Heart left ventricle (tissue), 16 donors: ENCODE measurements around the gene THAP9. TPM values are rescaled to one million over a fixed set of nuclear protein-coding genes. Genes with fewer than 3 reads are reported as not detected.

Source experiments
- ATAC-seq, 4 donors: fragments of 200-7000 bp; cut with Tn5 transposase; one replicate each; pipeline ENCODE4 v1.9.1; 2020 to 2022; ENCODE audit warnings: moderate library complexity in 4 of 4, mild to moderate bottlenecking in 3 of 4, moderate number of reproducible peaks in 1 of 4
- DNase-seq, 5 donors: peaks; one replicate each; pipeline ENCODE4 v3.0.0-alpha.2; 2020
- H3K27ac ChIP-seq, 12 donors: fragments of 200-600 bp; sonication (generic) in 4 of 12; one replicate each; pipeline versions ENCODE4 v1.5.0 to v1.8.0; 2016 to 2022; ENCODE audit warnings: mild to moderate bottlenecking in 2 of 12
- H3K27me3 ChIP-seq, 9 donors: fragments of 200-600 bp; sonication (generic) in 2 of 9; one replicate each; pipeline versions ENCODE4 v1.5.1 to v1.8.0; 2016 to 2022; ENCODE audit warnings: mild to moderate bottlenecking in 3 of 9
- H3K36me3 ChIP-seq, 9 donors: fragments of 200-600 bp; sonication (generic) in 2 of 9; one replicate each; pipeline versions ENCODE4 v1.5.0 to v1.8.0; 2018 to 2022; ENCODE audit warnings: mild to moderate bottlenecking in 2 of 9
- H3K4me1 ChIP-seq, 12 donors: fragments of 200-600 bp; sonication (generic) in 4 of 12; one replicate each; pipeline versions ENCODE4 v1.5.0 to v1.8.0; 2016 to 2022; ENCODE audit warnings: mild to moderate bottlenecking in 3 of 12
- H3K4me3 ChIP-seq, 12 donors: fragments of 200-600 bp; sonication (generic) in 4 of 12; one replicate each; pipeline versions ENCODE4 v1.5.0 to v1.8.0; 2017 to 2022; ENCODE audit warnings: mild to moderate bottlenecking in 9 of 12, moderate library complexity in 4 of 12
- H3K9me3 ChIP-seq, 12 donors: fragments of 200-600 bp; sonication (generic) in 4 of 12; one replicate each; pipeline versions ENCODE4 v1.5.0 to v1.8.0; 2016 to 2022; ENCODE audit warnings: mild to moderate bottlenecking in 1 of 12
- POLR2A ChIP-seq, 2 donors: fragments of 450-650 bp; IDR thresholded peaks; one replicate each; pipeline ENCODE4 v1.6.1; 2017; ENCODE audit warnings: antibody characterized with exemption in 2 of 2, mild to moderate bottlenecking in 2 of 2, moderate library complexity in 2 of 2
- WGBS, 4 donors: extraction: QIAGEN DNeasy Blood & Tissue Kit in 2 of 4; methylation state at CpG; one replicate each; pipeline versions ENCODE4 v1.1.5 to v1.1.7; 2013 to 2018; 5-methylcytosine and 5-hydroxymethylcytosine counted together
- intact Hi-C, 10 donors: fragments of 100-400 bp; cut with DNase I; formaldehyde crosslinking; loops; one replicate each; pipeline versions ENCODE4 v1.11.1 to v1.14.2; 2022
- polyA plus RNA-seq, 2 donors: library from polyadenylated mRNA; stranded (reverse); fragments of 200-250 nt; gene quantifications; one replicate each; pipeline ENCODE4 v1.2.3, GENCODE V29; 2013
- total RNA-seq, 9 donors: library from RNA; depleted of rRNA in 2 of 9; stranded (reverse); fragments of >200 nt in 2 of 9; fragmentation: NEBNext Ultra II Directional in 3 of 9; extraction: Animal tissue kit (Norgen Biotek cat#: 25700) in 3 of 9; gene quantifications; one replicate each; pipeline versions ENCODE4 v1.1.0 to v1.2.4, GENCODE V29; 2016 to 2023
- TF ChIP-seq, protein P1 (sequence below), 12 donors: fragments of 200-600 bp; sonication (generic) in 4 of 12; IDR thresholded peaks; one replicate each; pipeline versions ENCODE4 v1.5.0 to v1.8.0; 2018 to 2022; ENCODE audit warnings: antibody characterized with exemption in 12 of 12, mild to moderate bottlenecking in 5 of 12
- donor health status: ischemic (EF 13 %, LVEDD 7.1; RV severe dilation, severe dysfunction).
- donor health status: healthy with polysubstance abuse.
- donor health status: DM: no; HTN: yes; CAD: no.
- donor health status: DM: no; HTN: no; CAD: no.
- donor health status: ischemic (EF 25% LVEDD 6.9; RV normal size, moderate dysfunction).
- donor health status: ischemic (EF 25% LVEDD 5.7; RV mildly dilated, moderate dysfunction).
- donor health status: healthy.
- donor health status: DM: yes; HTN: yes; CAD: no.
- donor health status: ischemic (EF 35%, LVEDD 5.7; RV mildly dilated, moderate dysfunction).
- donor health status: nonischemic (EF 11% LVEDD 7.7; RV severe dilation, severe dysfunction).
- donor health status: DM: yes; HTN: yes; CAD: no.
- donor health status: PGD.
- donor health status: ischemic (EF 29% LVEDD 5.4; RV normal size, mild dysfunction).
- donor health status: nonischemic (EF 23%, LVEDD 6.1; RV moderate dilation, normal function).

Gene THAP9
- total and polyA plus RNA-seq, 11 donors: 2.9 to 7.7 (median 5.0) TPM

DNA sequence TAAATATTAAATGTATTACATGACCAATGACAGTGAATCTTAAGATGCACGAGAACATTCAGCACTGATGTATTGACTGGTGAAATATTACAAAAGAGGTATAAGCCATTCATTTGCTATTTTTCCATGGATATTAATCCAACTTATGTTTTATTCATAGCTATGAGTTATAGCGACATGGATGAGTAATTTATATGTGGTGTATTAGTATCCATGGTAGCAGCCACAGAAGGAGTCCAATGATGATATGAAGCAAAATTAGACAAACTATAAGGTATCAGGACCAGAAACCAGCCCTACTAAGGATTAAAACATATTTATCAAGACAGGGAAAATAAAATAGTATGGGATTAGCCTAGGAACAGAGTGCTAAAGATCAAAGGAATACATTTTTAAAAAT, 50.7 kb downstream of the THAP9 start:
- 93 to 99% (median 96%) methylated on average over 2 of the region's 2 CpGs for WGBS, 4 donors
- Histone ChIP-seq H3K4me3 (no peak overlapping the region), H3K27ac (no peak overlapping the region), H3K36me3 (peaks cover 0 to 5% (median 0%) of the 10 kb centered on the region in 9 donors), H3K27me3 (no peaks in the 10 kb centered on the region), H3K9me3 (peaks cover 0 to 3% (median 0%) of the 10 kb centered on the region in 12 donors), H3K4me1 (peaks cover 0 to 9% (median 0%) of the 10 kb centered on the region in 12 donors)
- DNase-seq (no peak), ATAC-seq (no peak)
- TF ChIP-seq, protein P1, sequence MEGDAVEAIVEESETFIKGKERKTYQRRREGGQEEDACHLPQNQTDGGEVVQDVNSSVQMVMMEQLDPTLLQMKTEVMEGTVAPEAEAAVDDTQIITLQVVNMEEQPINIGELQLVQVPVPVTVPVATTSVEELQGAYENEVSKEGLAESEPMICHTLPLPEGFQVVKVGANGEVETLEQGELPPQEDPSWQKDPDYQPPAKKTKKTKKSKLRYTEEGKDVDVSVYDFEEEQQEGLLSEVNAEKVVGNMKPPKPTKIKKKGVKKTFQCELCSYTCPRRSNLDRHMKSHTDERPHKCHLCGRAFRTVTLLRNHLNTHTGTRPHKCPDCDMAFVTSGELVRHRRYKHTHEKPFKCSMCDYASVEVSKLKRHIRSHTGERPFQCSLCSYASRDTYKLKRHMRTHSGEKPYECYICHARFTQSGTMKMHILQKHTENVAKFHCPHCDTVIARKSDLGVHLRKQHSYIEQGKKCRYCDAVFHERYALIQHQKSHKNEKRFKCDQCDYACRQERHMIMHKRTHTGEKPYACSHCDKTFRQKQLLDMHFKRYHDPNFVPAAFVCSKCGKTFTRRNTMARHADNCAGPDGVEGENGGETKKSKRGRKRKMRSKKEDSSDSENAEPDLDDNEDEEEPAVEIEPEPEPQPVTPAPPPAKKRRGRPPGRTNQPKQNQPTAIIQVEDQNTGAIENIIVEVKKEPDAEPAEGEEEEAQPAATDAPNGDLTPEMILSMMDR (IDR thresholded peaks at IDR 0.05): no peak
- TF ChIP-seq POLR2A (IDR thresholded peaks at IDR 0.05): no peak
- intact Hi-C loops: no loop called here

DNA sequence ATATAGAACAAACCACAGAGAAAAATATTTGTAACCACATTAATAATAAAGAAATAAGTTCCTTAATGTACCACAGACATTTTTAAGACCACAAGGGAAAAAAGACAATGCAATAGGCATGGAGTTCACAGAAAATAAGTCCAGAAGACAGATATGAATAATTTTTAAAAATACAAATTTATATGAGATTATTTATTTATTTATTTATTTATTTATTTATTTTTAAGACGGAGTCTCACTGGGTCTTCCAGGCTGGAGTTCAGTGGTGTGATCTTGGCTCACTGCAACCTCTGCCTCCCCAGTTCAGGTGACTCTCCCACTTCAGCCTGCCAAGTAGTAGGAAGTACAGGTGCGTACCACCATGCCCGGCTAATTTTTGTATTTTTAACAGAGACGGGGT, 53.7 kb downstream of the THAP9 start:
- H3K9me3 ChIP-seq: peaks cover 0 to 3% (median 0%) of the 10 kb centered on the region in 12 donors

DNA sequence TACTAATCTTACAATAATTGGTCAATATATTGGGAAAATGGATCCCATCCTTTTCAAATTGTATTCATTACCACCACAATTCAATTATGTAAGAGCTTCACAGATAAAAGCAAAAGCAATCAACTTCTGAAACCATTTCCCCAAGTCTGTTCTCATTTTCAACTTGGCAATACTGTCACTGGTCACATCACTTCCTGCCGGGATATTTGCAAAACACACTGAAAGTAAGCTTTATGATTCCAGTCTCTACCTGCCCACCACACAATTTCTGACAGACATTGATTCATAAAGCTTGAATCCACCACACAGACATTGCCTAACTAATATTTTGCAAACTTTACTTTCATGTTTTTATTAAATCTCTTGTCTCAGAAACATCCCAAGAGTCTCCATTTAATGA, 56.5 kb downstream of the THAP9 start:
- Histone ChIP-seq H3K4me1 (no peaks in the 10 kb centered on the region), H3K27me3 (no peaks in the 10 kb centered on the region), H3K4me3 (no peak overlapping the region), H3K9me3 (peaks cover 0 to 3% (median 0%) of the 10 kb centered on the region in 12 donors), H3K36me3 (peaks cover 0 to 16% (median 11%) of the 10 kb centered on the region in 9 donors), H3K27ac (no peak overlapping the region)
- no peak for ATAC-seq
- no peak for TF ChIP-seq POLR2A (IDR thresholded peaks at IDR 0.05)
- TF ChIP-seq, protein P1 (IDR thresholded peaks at IDR 0.05): no peak
- intact Hi-C loops: no loop called here
- WGBS, 4 donors: 77 to 97% (median 83%) methylated on average over 1 of the region's 1 CpG
- DNase-seq: no peak

More for the DNA sequence above, 53.7 kb downstream of the THAP9 start:
- DNase-seq (no peak), ATAC-seq (no peak)
- 96 to 98% (median 98%) methylated on average over 4 of the region's 4 CpGs for WGBS, 4 donors
- TF ChIP-seq, protein P1 (IDR thresholded peaks at IDR 0.05): no peak
- TF ChIP-seq POLR2A (IDR thresholded peaks at IDR 0.05): no peak
- Histone ChIP-seq H3K36me3 (peaks cover 0 to 4% (median 0%) of the 10 kb centered on the region in 9 donors), H3K4me1 (no peaks in the 10 kb centered on the region), H3K4me3 (no peak overlapping the region), H3K27ac (no peak overlapping the region), H3K27me3 (no peaks in the 10 kb centered on the region)
- intact Hi-C loops: no loop called here

DNA sequence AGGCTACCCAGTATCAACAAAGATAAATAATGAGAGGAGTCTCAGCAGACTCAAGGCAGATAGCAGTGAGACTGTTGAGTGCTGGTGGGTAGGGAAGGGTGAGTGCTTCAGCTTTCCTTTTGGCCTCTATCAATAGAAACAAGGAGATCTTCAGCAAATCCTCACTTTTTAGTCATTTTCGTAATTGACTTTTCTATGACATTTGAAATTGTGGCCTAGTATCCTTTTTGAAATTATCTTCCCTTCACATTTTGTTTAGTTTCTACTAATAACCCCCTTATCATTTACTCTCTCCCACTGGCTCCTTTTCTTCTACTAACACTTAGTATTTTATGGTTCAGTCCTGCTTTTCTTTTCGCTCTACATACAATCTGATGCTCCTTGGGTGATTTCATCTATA, 65.2 kb downstream of the THAP9 start:
- ATAC-seq (no peak), DNase-seq (no peak)
- Histone ChIP-seq H3K27me3 (no peaks in the 10 kb centered on the region), H3K36me3 (peaks cover 0 to 73% (median 40%) of the 10 kb centered on the region in 9 donors), H3K4me3 (no peak overlapping the region), H3K9me3 (no peaks in the 10 kb centered on the region), H3K4me1 (no peaks in the 10 kb centered on the region), H3K27ac (no peak overlapping the region)
- 95 to 100% (median 97%) methylated on average over 2 of the region's 2 CpGs for WGBS, 4 donors
- intact Hi-C loops: no loop called here
- no peak for TF ChIP-seq POLR2A (IDR thresholded peaks at IDR 0.05)
- TF ChIP-seq, protein P1 (IDR thresholded peaks at IDR 0.05): no peak
